Activated B cell treated with CpG ODN at 0.5 μM for 24 hours (primary cell): ENCODE data around the gene GIT2. TPM values are rescaled to one million over a fixed set of nuclear protein-coding genes. Genes with fewer than 3 reads are reported as not detected.
"Not testable (repeated sequence)": the region's sequence is repeated elsewhere in the genome, so short reads cannot be mapped to it uniquely, and the experiment has no call there.

Experiments used
- ATAC-seq: fragments of 200-7000 bp; cut with Tn5 transposase; one replicate; pipeline ENCODE4 v1.10.0; 2021; ENCODE audit warnings: low read depth, mild to moderate bottlenecking, moderate library complexity
- CTCF ChIA-PET: fragments of 350-600 bp; sonication (Branson Sonifier 250); formaldehyde crosslinking; loops from one replicate; lab custom pipeline; 2021; ENCODE audit warnings: antibody characterized with exemption; lab: Charles Lee
- POLR2A ChIA-PET: fragments of 350-600 bp; sonication (Branson Sonifier 250); formaldehyde crosslinking; loops from one replicate; lab custom pipeline; 2021; ENCODE audit warnings: antibody characterized with exemption; lab: Charles Lee
- DNase-seq: peaks from one replicate; pipeline ENCODE4 v3.0.0; 2022
- H3K27ac Mint-ChIP-seq: one replicate; pipeline ENCODE4 v1.8.0; 2020; ENCODE audit warnings: mixed read lengths
- H3K27me3 Mint-ChIP-seq: one replicate; pipeline ENCODE4 v1.8.0; 2021; ENCODE audit warnings: mixed read lengths
- H3K36me3 Mint-ChIP-seq: one replicate; pipeline ENCODE4 v1.8.0; 2021; ENCODE audit warnings: low read depth, mixed read lengths
- H3K4me1 Mint-ChIP-seq: one replicate; pipeline ENCODE4 v1.8.0; 2021; ENCODE audit warnings: mixed read lengths
- H3K4me3 Mint-ChIP-seq: one replicate; pipeline ENCODE4 v1.8.0; 2020; ENCODE audit warnings: mild to moderate bottlenecking, mixed read lengths
- H3K9me3 Mint-ChIP-seq: one replicate; pipeline ENCODE4 v1.8.0; 2020; ENCODE audit warnings: mixed read lengths
- CTCF ChIP-seq: fragments of 200-600 bp; IDR thresholded peaks from one replicate; pipeline ENCODE4 v1.8.0; 2022; ENCODE audit warnings: antibody characterized with exemption, mild to moderate bottlenecking
- intact Hi-C: fragments of 100-400 bp; cut with micrococcal nuclease; formaldehyde crosslinking; loops from one replicate; pipeline ENCODE4 v1.15.1; 2024
- total RNA-seq: library from RNA; stranded (reverse); gene quantifications from 2 replicates; pipeline ENCODE4 v1.2.3, GENCODE V29; 2022

GIT2 gene
- total RNA-seq, 1 donor from 2014 or later = 107 TPM

- Mint-ChIP-seq H3K27me3 (no peaks in the 10 kb centered on the region), H3K9me3 (no peaks in the 10 kb centered on the region), H3K27ac (no peak overlapping the region), H3K36me3 (peaks cover 6% of the 10 kb centered on the region), H3K4me1 (peaks cover 43% of the 10 kb centered on the region), H3K4me3 (no peak overlapping the region)
- ATAC-seq = no peak
- intact Hi-C loops = no loop called here
- no peak for TF ChIP-seq CTCF
- DNase-seq = no peak
- ChIA-PET CTCF (no interaction called here), POLR2A (interaction anchor here (1.0 kb wide), 1 partner anchor 14 kb away, joined by 4 read pairs; no protein-coding TSS in a partner anchor)
These were observed 100.0 kb downstream of the GIT2 start for GRCh38 chr12:109896188-109896587.

DNA sequence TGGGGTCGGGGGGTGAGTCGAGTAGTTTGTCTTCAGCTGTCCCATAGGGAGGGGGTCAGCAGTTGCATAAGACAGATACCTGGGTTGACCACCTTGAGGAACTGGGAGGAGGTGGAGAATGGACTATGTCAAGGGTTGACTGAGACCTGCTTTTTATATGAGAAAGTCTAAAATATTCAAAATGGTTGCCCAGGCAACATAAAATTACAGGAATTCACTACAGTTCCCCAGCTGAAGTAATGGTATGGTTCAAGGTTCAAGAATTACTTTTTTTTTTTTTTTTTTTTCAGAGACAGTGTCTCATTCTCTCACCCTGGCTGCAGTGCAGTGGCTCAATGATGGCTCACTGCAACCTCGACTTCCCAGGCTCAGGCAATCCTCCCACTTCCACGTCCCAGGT is 101.2 kb downstream of the GIT2 start:
- ATAC-seq (no peak), DNase-seq (no peak)
- TF ChIP-seq CTCF = no peak
- intact Hi-C loops = no loop called here
- Mint-ChIP-seq H3K36me3 (peaks cover under 1% of the 10 kb centered on the region), H3K4me3 (no peak overlapping the region), H3K4me1 (peaks cover 40% of the 10 kb centered on the region), H3K27ac (no peak overlapping the region), H3K9me3 (no peaks in the 10 kb centered on the region), H3K27me3 (no peaks in the 10 kb centered on the region)
- ChIA-PET CTCF (no interaction called here), POLR2A (interaction anchor here (0.6 to 0.7 kb wide), 2 partner anchors 10 to 1779 kb away, joined by 6 to 10 read pairs; no protein-coding TSS in a partner anchor)

DNA sequence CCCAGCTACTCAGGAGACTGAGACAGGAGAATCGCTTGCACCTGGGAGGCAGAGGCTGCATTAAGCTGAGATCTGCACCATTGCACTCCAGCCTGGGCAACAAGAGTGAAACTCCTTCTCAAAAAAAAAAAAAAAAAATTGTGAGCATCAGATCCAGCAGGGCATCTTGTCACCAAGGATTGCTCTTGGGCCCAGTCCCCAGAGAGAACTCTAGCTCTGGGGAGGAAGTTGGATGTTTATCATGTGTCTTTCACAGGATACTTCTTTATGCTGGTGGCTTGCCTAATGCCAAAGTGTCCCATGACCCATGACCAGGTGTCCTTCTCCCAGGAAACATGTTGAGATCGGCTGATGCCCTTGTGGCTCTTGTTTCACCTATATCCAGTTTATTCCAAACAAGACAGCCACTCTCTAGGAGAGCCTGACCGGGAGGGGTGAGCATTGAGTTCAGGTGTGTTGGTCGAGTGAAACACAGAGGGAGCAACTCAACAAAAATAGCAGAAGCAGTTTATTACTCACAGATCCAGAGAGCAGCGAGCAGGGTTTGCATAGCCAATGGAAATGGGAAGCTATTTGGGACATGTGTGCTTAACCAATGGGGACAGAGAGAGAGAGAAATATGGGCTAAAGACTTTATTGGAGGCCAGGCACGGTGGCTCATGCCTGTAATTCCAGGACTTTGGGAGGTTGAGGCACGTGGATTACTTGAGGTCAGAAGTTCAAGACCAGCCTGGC is 102.7 kb downstream of the GIT2 start:
- intact Hi-C loops = no loop called here
- DNase-seq (no peak), ATAC-seq (peak; percentile 25)
- peaks cover 46% of the 10 kb centered on the region for H3K4me1 Mint-ChIP-seq
- H3K36me3 Mint-ChIP-seq = no peaks in the 10 kb centered on the region
- CTCF ChIA-PET = no interaction called here
- H3K4me3 Mint-ChIP-seq = no peak overlapping the region
- POLR2A ChIA-PET = interaction anchor here (0.7 kb wide), 2 partner anchors 108 to 417 kb away, joined by 3 read pairs; partner anchors contain the start of gene KCTD10
- H3K27ac Mint-ChIP-seq = peak overlapping the region; percentile 83
- no peak for TF ChIP-seq CTCF
- no peaks in the 10 kb centered on the region for H3K9me3 Mint-ChIP-seq
- H3K27me3 Mint-ChIP-seq = no peaks in the 10 kb centered on the region

DNA sequence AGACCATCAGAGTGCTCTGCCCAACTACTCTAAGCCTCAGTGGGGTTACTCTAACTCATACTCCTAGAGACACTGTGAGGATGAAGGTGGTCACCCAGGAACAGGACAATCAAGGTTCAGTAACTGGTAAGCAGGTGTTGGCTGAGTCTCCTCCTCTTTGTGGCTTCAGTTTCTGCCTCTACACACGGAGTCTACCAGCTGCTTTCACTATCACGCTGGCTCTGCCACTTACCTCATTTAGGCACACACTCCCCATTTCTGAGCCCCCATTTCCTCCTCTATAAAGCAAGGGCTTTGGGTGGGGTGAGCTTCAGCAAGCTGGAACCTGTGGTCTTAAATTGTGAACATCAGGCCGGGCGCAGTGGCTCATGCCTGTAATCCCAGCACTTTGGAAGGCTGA is 103.4 kb downstream of the GIT2 start:
- peak; percentile 63 for ATAC-seq
- no peaks in the 10 kb centered on the region for H3K9me3 Mint-ChIP-seq
- ChIA-PET POLR2A (interaction anchor here (0.6 to 0.7 kb wide), 2 partner anchors 416 to 821 kb away, joined by 3 to 6 read pairs; partner anchors contain the start of gene KCTD10), CTCF (no interaction called here)
- TF ChIP-seq CTCF = no peak
- intact Hi-C loops = no loop called here
- peak overlapping the region; percentile 83 for H3K27ac Mint-ChIP-seq
- peaks cover 53% of the 10 kb centered on the region for H3K4me1 Mint-ChIP-seq
- no peaks in the 10 kb centered on the region for H3K36me3 Mint-ChIP-seq
- no peak overlapping the region for H3K4me3 Mint-ChIP-seq
- DNase-seq = no peak
- no peaks in the 10 kb centered on the region for H3K27me3 Mint-ChIP-seq

GRCh38 chr12:109892165-109892715 is 103.9 kb downstream of the GIT2 start:
- H3K27me3 Mint-ChIP-seq = no peaks in the 10 kb centered on the region
- H3K4me3 Mint-ChIP-seq = no peak overlapping the region
- no peaks in the 10 kb centered on the region for H3K9me3 Mint-ChIP-seq
- POLR2A ChIA-PET = interaction anchor here (0.6 kb wide), 1 partner anchor 821 kb away, joined by 6 read pairs; no protein-coding TSS in a partner anchor
- peaks cover 58% of the 10 kb centered on the region for H3K4me1 Mint-ChIP-seq
- TF ChIP-seq CTCF = no peak
- peak overlapping the region; percentile 83 for H3K27ac Mint-ChIP-seq
- H3K36me3 Mint-ChIP-seq = no peaks in the 10 kb centered on the region
- CTCF ChIA-PET = no interaction called here
- no peak for ATAC-seq
- intact Hi-C loops = no loop called here
- DNase-seq = no peak

DNA sequence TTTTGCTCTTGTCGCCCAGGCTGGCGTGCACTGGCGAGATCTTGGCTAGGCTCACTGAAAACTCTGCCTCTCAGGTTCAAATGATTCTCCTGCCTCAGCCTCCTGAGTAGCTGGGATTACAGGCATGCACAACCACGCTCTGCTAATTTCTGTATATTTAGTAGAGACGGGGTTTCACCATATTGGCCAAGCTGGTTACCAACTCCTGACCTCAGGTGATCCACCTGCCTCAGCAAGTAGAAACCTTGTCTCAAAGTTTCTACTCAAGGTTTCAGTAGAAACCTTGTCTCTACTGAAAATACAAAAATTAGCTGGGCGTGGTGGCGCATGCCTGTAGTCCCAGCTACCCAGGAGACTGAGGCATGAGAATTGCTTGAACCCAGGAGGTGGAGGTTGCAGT is 104.4 kb downstream of the GIT2 start:
- POLR2A ChIA-PET, H3K36me3 Mint-ChIP-seq, intact Hi-C loops, DNase-seq, H3K9me3 Mint-ChIP-seq, H3K27me3 Mint-ChIP-seq, CTCF ChIA-PET, ATAC-seq, H3K4me3 Mint-ChIP-seq: not testable (repeated sequence)
- Mint-ChIP-seq H3K27ac (peak overlapping the region; percentile 30), H3K4me1 (peaks cover 59% of the 10 kb centered on the region)
